HCT116 (cell line): ENCODE results near the gene HSH2D. TPM values are rescaled to one million over a fixed set of nuclear protein-coding genes. Genes with fewer than 3 reads are reported as not detected.

Experiments used
- ATAC-seq: fragments of 200-7000 bp; cut with Tn5 transposase; 2 replicates; pipeline ENCODE4 v1.9.1; 2020; ENCODE audit warnings: mild to moderate bottlenecking, moderate library complexity
- BruUV-seq: library from RNA; stranded (reverse); fragments of 400-500 nt; replicated peaks from 2 replicates; lab custom pipeline; 2021; lab: Mats Ljungman, UMichigan
- CTCF ChIA-PET: fragments of 300-600 bp; sonication (Branson Sonifier 250); formaldehyde crosslinking; loops from one replicate; lab custom pipeline; 2021; ENCODE audit warnings: antibody characterized with exemption; lab: Charles Lee
- POLR2A ChIA-PET: fragments of 300-600, 350-600 bp; sonication (Branson Sonifier 250); formaldehyde crosslinking; loops from one replicate; lab custom pipeline; 2021; ENCODE audit warnings: antibody characterized with exemption; lab: Charles Lee
- RAD21 ChIA-PET, 2 experiments: fragments of 300-600 bp; sonication (Branson Sonifier 250); formaldehyde crosslinking; loops; one replicate each; lab custom pipeline; 2023; ENCODE audit warnings: low total read pairs in 2 of 2; ENCODE audit not compliant: uncharacterized antibody in 2 of 2, unreplicated experiment in 2 of 2, low non-redundant PET in 1 of 2; lab: Charles Lee
- DNase-seq: peaks from one replicate; pipeline ENCODE4 v3.0.0-alpha.2; 2010; ENCODE audit warnings: low read depth, low spot score
- H2AFZ ChIP-seq: fragments of 200-600 bp; shearing (Covaris generic), sonication (generic); 2 replicates; pipeline ENCODE4 v1.6.1; 2017; ENCODE audit warnings: low read depth, mixed run types, mixed read lengths, antibody characterized with exemption, low read length; ENCODE audit not compliant: poor library complexity, severe bottlenecking
- H3K27ac ChIP-seq: 2 replicates; pipeline ENCODE4 v1.5.1; 2012; ENCODE audit warnings: low read depth, low read length
- H3K27me3 ChIP-seq: fragments of 200-600 bp; sonication (generic); 2 replicates; pipeline ENCODE4 v1.6.1; 2016; ENCODE audit warnings: mixed run types, low read length, mixed read lengths; ENCODE audit not compliant: insufficient read depth
- H3K36me3 ChIP-seq, 2 experiments: fragments of 200-500 bp in 1 of 2; fragments of 200-600 bp in 1 of 2; sonication (Bioruptor generic) in 1 of 2; sonication (generic) in 1 of 2; 2 replicates each; pipeline versions ENCODE4 v1.5.1 to v1.6.1; 2014 to 2016; ENCODE audit warnings: low read length in 2 of 2, inconsistent platforms in 1 of 2, mixed read lengths in 1 of 2, mixed run types in 1 of 2; ENCODE audit not compliant: insufficient read depth in 2 of 2, control insufficient read depth in 1 of 2
- H3K4me1 ChIP-seq, 2 experiments: fragments of 200-600 bp in 1 of 2; sonication (generic) in 1 of 2; 2 replicates each; pipeline versions ENCODE4 v1.5.1 to v1.6.1; 2012 to 2017; ENCODE audit warnings: low read length in 2 of 2, inconsistent platforms in 1 of 2, mild to moderate bottlenecking in 1 of 2, mixed read lengths in 1 of 2, mixed run types in 1 of 2, moderate library complexity in 1 of 2; ENCODE audit not compliant: insufficient read depth in 2 of 2, control insufficient read depth in 1 of 2
- H3K4me2 ChIP-seq: fragments of 200-600 bp; sonication (generic); 2 replicates; pipeline ENCODE4 v1.6.1; 2017; ENCODE audit warnings: mixed run types, low read length, mixed read lengths
- H3K4me3 ChIP-seq, 2 experiments: fragments of 200-600 bp in 1 of 2; sonication (generic) in 1 of 2; replicated peaks in 1 of 2; 2 replicates each; pipeline ENCODE4 v1.5.1; 2011 to 2016; ENCODE audit warnings: low read length in 2 of 2, control low read depth in 1 of 2, low read depth in 1 of 2, mild to moderate bottlenecking in 1 of 2, mixed read lengths in 1 of 2, mixed run types in 1 of 2
- H3K79me2 ChIP-seq: fragments of 200-600 bp; sonication (generic); 2 replicates; pipeline ENCODE4 v1.6.1; 2017; ENCODE audit warnings: mild to moderate bottlenecking, mixed run types, low read length, moderate library complexity, mixed read lengths; ENCODE audit not compliant: insufficient read depth
- H3K9ac ChIP-seq: fragments of 200-600 bp; sonication (generic); 2 replicates; pipeline ENCODE4 v1.6.1; 2016; ENCODE audit warnings: low read length, mixed read lengths
- H3K9me2 ChIP-seq: fragments of 200-600 bp; sonication (generic), shearing (Covaris generic); 2 replicates; pipeline ENCODE4 v1.6.1; 2017; ENCODE audit warnings: mixed run types, mild to moderate bottlenecking, moderate library complexity; ENCODE audit not compliant: insufficient read depth
- H3K9me3 ChIP-seq, 2 experiments: fragments of 200-500 bp in 1 of 2; fragments of 200-600 bp in 1 of 2; sonication (Bioruptor generic) in 1 of 2; sonication (generic) in 1 of 2; 2 replicates each; pipeline ENCODE4 v1.6.1; 2014 to 2017; ENCODE audit warnings: low read length in 2 of 2, mixed read lengths in 2 of 2, inconsistent platforms in 1 of 2, low read depth in 1 of 2, mild to moderate bottlenecking in 1 of 2, mixed run types in 1 of 2, moderate library complexity in 1 of 2; ENCODE audit not compliant: control insufficient read depth in 1 of 2, insufficient read depth in 1 of 2
- H4K20me1 ChIP-seq: fragments of 200-600 bp; sonication (generic), shearing (Covaris generic); 2 replicates; pipeline ENCODE4 v1.6.1; 2017; ENCODE audit warnings: mixed run types, mild to moderate bottlenecking, moderate library complexity; ENCODE audit not compliant: insufficient read depth
- CBX3 ChIP-seq: IDR thresholded peaks from 2 replicates; pipeline ENCODE4 v1.6.1; 2012; ENCODE audit warnings: low read depth
- CEBPB ChIP-seq: IDR thresholded peaks from 2 replicates; pipeline ENCODE4 v1.6.1; 2012; ENCODE audit warnings: low read depth
- ELF1 ChIP-seq: IDR thresholded peaks from 2 replicates; pipeline ENCODE4 v1.6.1; 2012; ENCODE audit warnings: low read depth, borderline replicate concordance
- FOSL1 ChIP-seq: IDR thresholded peaks from 2 replicates; pipeline ENCODE4 v1.6.1; 2012; ENCODE audit warnings: low read depth
- JUND ChIP-seq: IDR thresholded peaks from 2 replicates; pipeline ENCODE4 v1.6.1; 2012
- MAX ChIP-seq: IDR thresholded peaks from 2 replicates; pipeline ENCODE4 v1.6.1; 2012
- POLR2A ChIP-seq: IDR thresholded peaks from 2 replicates; pipeline ENCODE4 v1.7.0; 2011; ENCODE audit warnings: borderline replicate concordance; ENCODE audit not compliant: insufficient read depth, insufficient read length; ENCODE audit errors: extremely low read depth
- POLR2AphosphoS5 ChIP-seq: IDR thresholded peaks from 2 replicates; pipeline ENCODE4 v1.6.1; 2011; ENCODE audit warnings: mild to moderate bottlenecking, low read depth, low read length, moderate library complexity
- RAD21 ChIP-seq: IDR thresholded peaks from 2 replicates; pipeline ENCODE4 v1.6.1; 2012; ENCODE audit warnings: low read depth, mild to moderate bottlenecking
- SIN3A ChIP-seq: IDR thresholded peaks from 2 replicates; pipeline ENCODE4 v1.6.1; 2012; ENCODE audit warnings: low read depth
- SP1 ChIP-seq: IDR thresholded peaks from 2 replicates; pipeline ENCODE4 v1.6.1; 2012; ENCODE audit warnings: low read depth
- SRF ChIP-seq: IDR thresholded peaks from 2 replicates; pipeline ENCODE4 v1.6.1; 2012; ENCODE audit warnings: low read depth
- YY1 ChIP-seq: IDR thresholded peaks from 2 replicates; pipeline ENCODE4 v1.6.1; 2011; ENCODE audit warnings: low read length, low read depth, moderate library complexity, mild to moderate bottlenecking; ENCODE audit not compliant: insufficient replicate concordance; ENCODE audit errors: extremely low read depth
- ZBTB33 ChIP-seq: IDR thresholded peaks from 2 replicates; pipeline ENCODE4 v1.6.1; 2011; ENCODE audit warnings: mild to moderate bottlenecking, low read length, moderate library complexity; ENCODE audit not compliant: insufficient replicate concordance; ENCODE audit errors: extremely low read depth
- ZFX ChIP-seq: fragments of 450-650 bp; IDR thresholded peaks from 2 replicates; pipeline ENCODE4 v1.6.1; 2017
- ZNF274 ChIP-seq: fragments of 200-500 bp; sonication (Bioruptor generic); IDR thresholded peaks from 2 replicates; pipeline ENCODE4 v1.6.1; 2014; ENCODE audit warnings: mild to moderate bottlenecking, low read depth, low read length, inconsistent platforms
- intact Hi-C: fragments of 100-400 bp; cut with micrococcal nuclease; formaldehyde crosslinking; loops from 2 replicates; pipeline ENCODE4 v1.10.0; 2022
- total RNA-seq: library from RNA; stranded (reverse); gene quantifications from one replicate; pipeline ENCODE4 v1.2.1, GENCODE V29; 2021; ENCODE audit not compliant: unreplicated experiment

HSH2D gene
- total RNA-seq, 1 experiment from 2014 or later: 21.4 TPM

- Histone ChIP-seq H2AFZ (no peak overlapping the region), H3K79me2 (peaks cover 28% of the 10 kb centered on the region), H3K4me3 (no peak overlapping the region), H3K4me2 (no peak overlapping the region), H3K9me2 (no peaks in the 10 kb centered on the region), H3K4me1 (peaks cover under 1 to 4% of the 10 kb centered on the region in 2 experiments; a peak in 3 of 4 replicates), H3K9me3 (no peaks in the 10 kb centered on the region), H3K9ac (no peak overlapping the region), H3K36me3 (peaks cover 3 to 12% of the 10 kb centered on the region in 2 experiments; a peak in 2 of 4 replicates), H3K27me3 (no peaks in the 10 kb centered on the region), H4K20me1 (no peaks in the 10 kb centered on the region), H3K27ac (no peak overlapping the region)
- no TSS peak for BruUV-seq
- intact Hi-C loops: no loop called here
- CTCF ChIA-PET: no interaction called here
- ATAC-seq (no peak), DNase-seq (no peak)
- POLR2A ChIA-PET: no interaction called here
- TF ChIP-seq POLR2A (no peak), MAX (no peak), ZFX (no peak), CEBPB (no peak), SRF (no peak), ELF1 (no peak), SP1 (no peak), POLR2AphosphoS5 (no peak), JUND (no peak), SIN3A (no peak), RAD21 (no peak), YY1 (no peak), FOSL1 (no peak), ZNF274 (no peak), CBX3 (no peak), ZBTB33 (no peak)
- RAD21 ChIA-PET: no interaction called here
Measured at GRCh38 chr19:16204005-16204294, 60.5 kb downstream of the HSH2D start.
